Smooth muscle cell (in vitro differentiated cells): Measurements from ENCODE around the gene UPK1A. TPM values are rescaled to one million over a fixed set of nuclear protein-coding genes. Genes with fewer than 3 reads are reported as not detected.

ENCODE experiments used
- DNase-seq: peaks from one replicate; lab custom pipeline; 2025; ENCODE audit not compliant: unreplicated experiment; lab: John Stamatoyannopoulos, UW
- H2AFZ ChIP-seq: fragments of 200-600 bp; sonication (generic); 2 replicates; pipeline ENCODE4 v1.6.0; 2016; ENCODE audit warnings: antibody characterized with exemption, low read depth, mild to moderate bottlenecking
- H3F3A ChIP-seq: fragments of 200-600 bp; sonication (generic); 2 replicates; pipeline ENCODE4 v1.6.0; 2017; ENCODE audit warnings: antibody characterized with exemption, low read depth
- H3K27ac ChIP-seq: fragments of 200-600 bp; sonication (generic); 2 replicates; pipeline ENCODE4 v1.5.1; 2016; ENCODE audit warnings: low read depth, mild to moderate bottlenecking
- H3K27me3 ChIP-seq: fragments of 200-600 bp; sonication (generic); 2 replicates; pipeline ENCODE4 v1.6.1; 2016; ENCODE audit warnings: low read depth, mild to moderate bottlenecking
- H3K36me3 ChIP-seq: fragments of 200-600 bp; sonication (generic); 2 replicates; pipeline ENCODE4 v1.5.1; 2016; ENCODE audit warnings: low read depth
- H3K4me1 ChIP-seq: fragments of 200-600 bp; sonication (generic); 2 replicates; pipeline ENCODE4 v1.5.1; 2016; ENCODE audit warnings: low read depth
- H3K4me2 ChIP-seq: fragments of 200-600 bp; sonication (generic); 2 replicates; pipeline ENCODE4 v1.6.0; 2016; ENCODE audit warnings: mild to moderate bottlenecking
- H3K4me3 ChIP-seq: fragments of 200-600 bp; sonication (generic); 2 replicates; pipeline ENCODE4 v1.5.1; 2016; ENCODE audit warnings: mild to moderate bottlenecking
- H3K79me2 ChIP-seq: fragments of 200-600 bp; sonication (generic); 2 replicates; pipeline ENCODE4 v1.6.0; 2016; ENCODE audit warnings: low read depth, mild to moderate bottlenecking
- H3K9ac ChIP-seq: fragments of 200-600 bp; sonication (generic); 2 replicates; pipeline ENCODE4 v1.6.0; 2016; ENCODE audit warnings: low read depth
- H3K9me3 ChIP-seq: fragments of 200-600 bp; sonication (generic); replicated peaks from 2 replicates; pipeline ENCODE4 v1.5.1; 2016; ENCODE audit warnings: low read depth
- H4K20me1 ChIP-seq: fragments of 200-600 bp; sonication (generic); 2 replicates; pipeline ENCODE4 v1.6.0; 2016; ENCODE audit warnings: low read depth
- WGBS: methylation state at CpG from one replicate; pipeline ENCODE4 v1.1.7; 2016; ENCODE audit warnings: low lambda C conversion rate; 5-methylcytosine and 5-hydroxymethylcytosine counted together
- polyA plus RNA-seq: library from polyadenylated mRNA; unstranded; fragments of >200 nt; fragmentation: Nextera tagmentation; extraction: Ambion mirVana; gene quantifications from 2 replicates; pipeline ENCODE4 v1.2.1, GENCODE V29; 2016
- total RNA-seq: library from RNA; depleted of rRNA; stranded (reverse); fragments of >200 nt; gene quantifications from 2 replicates; pipeline ENCODE4 v1.2.3, GENCODE V29; 2014
- TF ChIP-seq, protein P1 (sequence below): fragments of 200-600 bp; sonication (generic); IDR thresholded peaks from 2 replicates; pipeline ENCODE4 v1.5.1; 2017; ENCODE audit warnings: borderline replicate concordance, mild to moderate bottlenecking, antibody characterized with exemption; ENCODE audit not compliant: insufficient read depth, poor library complexity, severe bottlenecking

UPK1A gene
- total and polyA plus RNA-seq, 2 experiments from 2014 or later = 1.0 to 4.2 TPM

GRCh38 chr19:35708391-35708790 is 42.1 kb downstream of the UPK1A start:
- no peaks in the 10 kb centered on the region for H3K27me3 ChIP-seq
- no peaks in the 10 kb centered on the region for H3K4me1 ChIP-seq
- H4K20me1 ChIP-seq = no peaks in the 10 kb centered on the region
- H3K4me2 ChIP-seq = no peak overlapping the region
- H3F3A ChIP-seq = no peaks in the 10 kb centered on the region
- no peaks in the 10 kb centered on the region for H3K36me3 ChIP-seq
- H3K4me3 ChIP-seq = no peak overlapping the region
- H2AFZ ChIP-seq = no peak overlapping the region
- H3K79me2 ChIP-seq = no peaks in the 10 kb centered on the region
- H3K9ac ChIP-seq = no peak overlapping the region
- TF ChIP-seq, protein P1, sequence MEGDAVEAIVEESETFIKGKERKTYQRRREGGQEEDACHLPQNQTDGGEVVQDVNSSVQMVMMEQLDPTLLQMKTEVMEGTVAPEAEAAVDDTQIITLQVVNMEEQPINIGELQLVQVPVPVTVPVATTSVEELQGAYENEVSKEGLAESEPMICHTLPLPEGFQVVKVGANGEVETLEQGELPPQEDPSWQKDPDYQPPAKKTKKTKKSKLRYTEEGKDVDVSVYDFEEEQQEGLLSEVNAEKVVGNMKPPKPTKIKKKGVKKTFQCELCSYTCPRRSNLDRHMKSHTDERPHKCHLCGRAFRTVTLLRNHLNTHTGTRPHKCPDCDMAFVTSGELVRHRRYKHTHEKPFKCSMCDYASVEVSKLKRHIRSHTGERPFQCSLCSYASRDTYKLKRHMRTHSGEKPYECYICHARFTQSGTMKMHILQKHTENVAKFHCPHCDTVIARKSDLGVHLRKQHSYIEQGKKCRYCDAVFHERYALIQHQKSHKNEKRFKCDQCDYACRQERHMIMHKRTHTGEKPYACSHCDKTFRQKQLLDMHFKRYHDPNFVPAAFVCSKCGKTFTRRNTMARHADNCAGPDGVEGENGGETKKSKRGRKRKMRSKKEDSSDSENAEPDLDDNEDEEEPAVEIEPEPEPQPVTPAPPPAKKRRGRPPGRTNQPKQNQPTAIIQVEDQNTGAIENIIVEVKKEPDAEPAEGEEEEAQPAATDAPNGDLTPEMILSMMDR = no peak
- H3K27ac ChIP-seq = no peak overlapping the region
- DNase-seq = no peak
- WGBS = 90% methylated on average over 1 of the region's 1 CpG
- no peaks in the 10 kb centered on the region for H3K9me3 ChIP-seq

DNA sequence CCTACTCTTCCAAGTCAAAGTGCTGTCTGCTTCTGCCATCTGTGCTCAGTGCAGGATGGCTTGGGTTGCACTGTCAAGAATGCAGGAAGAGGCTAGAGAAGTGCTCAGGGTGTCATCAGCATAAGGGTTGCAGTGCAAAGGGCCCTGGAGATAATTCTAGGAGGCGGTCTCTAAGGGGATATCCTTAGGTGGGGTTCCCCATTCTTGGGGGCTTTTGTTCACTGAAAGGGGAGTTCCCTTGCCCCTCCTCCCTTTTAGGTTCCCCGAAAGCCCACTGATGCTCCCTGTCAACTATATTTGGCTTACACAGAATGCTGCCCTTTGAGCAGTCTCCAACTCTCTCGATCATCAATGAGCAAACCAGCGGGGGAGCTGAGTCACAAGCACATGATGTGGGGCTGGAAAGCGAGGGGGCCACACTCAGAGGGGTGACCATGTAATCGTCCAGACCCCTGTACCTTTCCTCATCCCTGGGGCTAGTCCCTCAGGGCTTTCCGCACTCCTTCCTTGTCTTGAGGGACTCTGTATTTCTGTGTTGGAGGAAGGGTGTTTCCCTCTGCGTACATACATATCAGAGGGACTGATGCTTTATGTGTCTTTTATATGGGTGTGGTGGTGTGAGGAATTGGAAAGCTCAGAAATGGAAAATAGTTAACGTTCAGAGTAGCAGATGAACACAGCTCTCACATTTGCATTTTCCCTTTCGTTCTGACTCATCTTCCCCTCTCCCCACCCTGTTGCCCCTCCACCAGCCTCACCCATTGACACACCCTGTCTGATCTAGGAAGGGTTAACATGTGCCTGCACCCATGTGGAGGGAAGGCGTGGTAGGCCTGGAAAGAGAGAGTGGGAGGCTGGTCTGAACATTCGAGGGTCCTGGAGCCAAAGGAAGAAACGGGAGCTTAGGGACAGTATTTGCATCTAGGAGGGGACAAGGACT is 44.7 kb downstream of the UPK1A start:
- H3K27me3 ChIP-seq = no peaks in the 10 kb centered on the region
- H3K9ac ChIP-seq = no peak overlapping the region
- no peaks in the 10 kb centered on the region for H3K36me3 ChIP-seq
- no peak overlapping the region for H3K27ac ChIP-seq
- no peaks in the 10 kb centered on the region for H3F3A ChIP-seq
- no peaks in the 10 kb centered on the region for H4K20me1 ChIP-seq
- no peaks in the 10 kb centered on the region for H3K79me2 ChIP-seq
- WGBS = 76% methylated on average over 13 of the region's 13 CpGs
- TF ChIP-seq, protein P1 = no peak
- no peak overlapping the region for H3K4me2 ChIP-seq
- no peak overlapping the region for H3K4me3 ChIP-seq
- H3K9me3 ChIP-seq = no peaks in the 10 kb centered on the region
- no peak for DNase-seq
- no peak overlapping the region for H2AFZ ChIP-seq
- H3K4me1 ChIP-seq = peaks cover 4% of the 10 kb centered on the region

DNA sequence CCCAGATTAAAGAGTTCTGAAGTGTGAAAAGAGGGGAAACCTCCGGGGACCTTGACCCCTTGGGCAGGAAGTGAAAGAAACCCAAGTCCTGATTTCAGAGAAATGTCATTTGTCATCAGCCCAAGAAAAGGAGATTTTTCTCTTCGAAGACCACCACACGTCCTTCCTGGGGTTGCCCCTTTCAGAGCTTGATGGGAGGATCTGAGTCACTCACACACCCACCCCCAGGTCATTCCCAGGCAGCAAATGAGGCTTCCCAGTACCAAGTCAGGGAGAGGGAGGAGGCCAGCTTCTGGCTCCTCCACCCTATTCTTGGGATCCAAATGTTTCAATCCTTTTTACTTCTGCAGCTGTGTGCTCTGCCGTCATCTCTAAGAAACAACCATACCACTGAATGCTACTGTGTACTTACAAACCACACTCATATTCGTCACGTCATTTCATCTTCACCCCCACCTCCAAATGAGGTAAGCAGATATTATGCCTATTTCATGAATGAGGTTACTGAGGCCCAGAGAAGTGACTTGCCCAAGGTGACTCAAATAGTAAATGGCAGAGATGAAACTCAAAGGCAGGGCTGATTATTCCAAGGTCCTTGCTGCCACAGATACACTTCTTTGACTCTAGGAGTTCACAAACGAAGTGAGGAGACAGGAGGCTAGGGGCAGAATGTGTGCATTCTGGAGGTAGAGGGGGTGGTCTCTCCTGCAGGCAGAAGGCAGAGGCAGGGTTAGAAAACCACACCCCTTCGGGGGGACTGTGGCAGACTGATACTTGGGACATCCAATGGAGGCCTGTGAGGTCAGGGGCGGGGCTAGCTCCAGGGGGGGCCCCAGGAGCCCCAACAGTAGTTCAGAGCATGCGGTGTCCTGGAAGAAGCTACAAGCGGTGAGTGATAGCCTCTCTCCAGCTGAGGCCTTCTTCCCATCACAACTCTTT is 46.5 kb downstream of the UPK1A start:
- DNase-seq = no peak
- H3K27ac ChIP-seq = no peak overlapping the region
- no peaks in the 10 kb centered on the region for H3K27me3 ChIP-seq
- TF ChIP-seq, protein P1 = no peak
- H3K9ac ChIP-seq = no peak overlapping the region
- no peak overlapping the region for H2AFZ ChIP-seq
- H3K9me3 ChIP-seq = no peaks in the 10 kb centered on the region
- no peak overlapping the region for H3K4me2 ChIP-seq
- no peaks in the 10 kb centered on the region for H3F3A ChIP-seq
- H3K36me3 ChIP-seq = no peaks in the 10 kb centered on the region
- H4K20me1 ChIP-seq = no peaks in the 10 kb centered on the region
- no peaks in the 10 kb centered on the region for H3K79me2 ChIP-seq
- peaks cover 6% of the 10 kb centered on the region for H3K4me1 ChIP-seq
- no peak overlapping the region for H3K4me3 ChIP-seq
- 89% methylated on average over 11 of the region's 11 CpGs for WGBS
